ENCODE measurements around the gene RENBP. TPM values are rescaled to one million over a fixed set of nuclear protein-coding genes. Genes with fewer than 3 reads are reported as not detected.
A peak's percentile ranks its signal among the peaks of the same experiment; 100 is the strongest.

The RENBP gene
- polyA plus RNA-seq, result 1 to 10 TPM; 1.4 to 1.6 TPM

- no peak within 1 kb of the TSS for H3K27ac ChIP-seq (ENCODE audit: low read depth in 2 of 2, low read length in 1 of 2)
- WGBS, 2 donors, result 29 to 35% methylated on average over 28 to 31 of the region's 31 CpGs
Observed at GRCh38 chrX:153944140-153944799, at the start of gene RENBP. RENBP (minus strand) TSS chrX:153944643; CDS start chrX:153944610, 33 bp downstream.

GRCh38 chrX:153993978-153994377 lies 49.5 kb upstream of the RENBP start:
- 84 to 87% methylated on average over 10 of the region's 10 CpGs for WGBS, 2 donors
- Histone ChIP-seq H3K27me3 (ENCODE audit: control insufficient read depth in 1 of 2, insufficient read depth in 2 of 2, low read length in 2 of 2) (peaks cover 0 to 3% of the 10 kb centered on the region in 2 donors), H3K4me3 (ENCODE audit: low read depth in 1 of 2, low read length in 2 of 2) (no peak overlapping the region), H3K9me3 (ENCODE audit: control insufficient read depth in 2 of 2, insufficient read depth in 1 of 2, low read depth in 1 of 2, low read length in 1 of 2) (no peaks in the 10 kb centered on the region), H3K4me1 (ENCODE audit: control insufficient read depth in 2 of 2, insufficient read depth in 2 of 2, low read length in 1 of 2) (no peaks in the 10 kb centered on the region), H3K27ac (ENCODE audit: low read depth in 2 of 2, low read length in 1 of 2) (no peak overlapping the region), H3K36me3 (ENCODE audit: control insufficient read depth in 2 of 2, insufficient read depth in 2 of 2, low read length in 1 of 2) (no peaks in the 10 kb centered on the region)

More at GRCh38 chrX:153944140-153944799, at the start of gene RENBP:
- peaks cover 0 to 5% of the 10 kb centered on the region in 2 donors for H3K36me3 ChIP-seq (ENCODE audit: control insufficient read depth in 2 of 2, insufficient read depth in 2 of 2, low read length in 1 of 2)
- H3K4me1 ChIP-seq (ENCODE audit: control insufficient read depth in 2 of 2, insufficient read depth in 2 of 2, low read length in 1 of 2), result no peaks in the 10 kb centered on the region
- no peaks in the 10 kb centered on the region for H3K27me3 ChIP-seq (ENCODE audit: control insufficient read depth in 1 of 2, insufficient read depth in 2 of 2, low read length in 2 of 2)
- H3K4me3 ChIP-seq (ENCODE audit: low read depth in 1 of 2, low read length in 2 of 2), result peak within 1 kb of the TSS in 1 of 2 donors; percentile 15
- no peaks in the 10 kb centered on the region for H3K9me3 ChIP-seq (ENCODE audit: control insufficient read depth in 2 of 2, insufficient read depth in 1 of 2, low read depth in 1 of 2, low read length in 1 of 2)

DNA sequence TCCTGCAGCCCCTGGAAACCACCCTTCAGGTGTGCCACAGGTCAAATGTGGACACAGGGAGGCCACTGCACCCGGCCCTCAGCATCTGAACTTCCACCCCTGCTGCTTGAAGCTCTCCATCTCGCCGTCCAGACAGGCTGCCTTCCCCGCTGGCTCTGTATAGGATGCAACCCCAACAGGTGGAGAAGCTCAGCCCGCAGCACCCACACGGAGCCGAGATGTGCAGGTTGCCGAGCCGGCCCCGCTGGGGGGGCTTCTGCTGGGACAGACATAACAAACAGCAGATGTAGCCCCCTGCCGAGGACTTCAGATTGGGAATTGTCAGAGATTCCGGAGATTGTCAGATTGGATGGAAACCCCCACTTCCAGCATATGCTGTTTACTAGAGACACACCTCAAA lies 48.6 kb upstream of the RENBP start:
- Histone ChIP-seq H3K27me3 (ENCODE audit: control insufficient read depth in 1 of 2, insufficient read depth in 2 of 2, low read length in 2 of 2) (peaks cover 0 to 3% of the 10 kb centered on the region in 2 donors), H3K27ac (ENCODE audit: low read depth in 2 of 2, low read length in 1 of 2) (no peak overlapping the region), H3K9me3 (ENCODE audit: control insufficient read depth in 2 of 2, insufficient read depth in 1 of 2, low read depth in 1 of 2, low read length in 1 of 2) (no peaks in the 10 kb centered on the region), H3K4me1 (ENCODE audit: control insufficient read depth in 2 of 2, insufficient read depth in 2 of 2, low read length in 1 of 2) (no peaks in the 10 kb centered on the region), H3K4me3 (ENCODE audit: low read depth in 1 of 2, low read length in 2 of 2) (no peak overlapping the region), H3K36me3 (ENCODE audit: control insufficient read depth in 2 of 2, insufficient read depth in 2 of 2, low read length in 1 of 2) (no peaks in the 10 kb centered on the region)
- WGBS, 2 donors, result 78 to 84% methylated on average over 12 of the region's 12 CpGs

GRCh38 chrX:153992180-153992579 lies 47.7 kb upstream of the RENBP start:
- Histone ChIP-seq H3K9me3 (ENCODE audit: control insufficient read depth in 2 of 2, insufficient read depth in 1 of 2, low read depth in 1 of 2, low read length in 1 of 2) (no peaks in the 10 kb centered on the region), H3K36me3 (ENCODE audit: control insufficient read depth in 2 of 2, insufficient read depth in 2 of 2, low read length in 1 of 2) (no peaks in the 10 kb centered on the region), H3K4me3 (ENCODE audit: low read depth in 1 of 2, low read length in 2 of 2) (no peak overlapping the region), H3K4me1 (ENCODE audit: control insufficient read depth in 2 of 2, insufficient read depth in 2 of 2, low read length in 1 of 2) (no peaks in the 10 kb centered on the region), H3K27ac (ENCODE audit: low read depth in 2 of 2, low read length in 1 of 2) (no peak overlapping the region), H3K27me3 (ENCODE audit: control insufficient read depth in 1 of 2, insufficient read depth in 2 of 2, low read length in 2 of 2) (peaks cover 0 to 3% of the 10 kb centered on the region in 2 donors)
- 85 to 92% methylated on average over 8 of the region's 8 CpGs for WGBS, 2 donors

- Histone ChIP-seq H3K27ac (ENCODE audit: low read depth in 2 of 2, low read length in 1 of 2) (no peak overlapping the region), H3K36me3 (ENCODE audit: control insufficient read depth in 2 of 2, insufficient read depth in 2 of 2, low read length in 1 of 2) (no peaks in the 10 kb centered on the region), H3K9me3 (ENCODE audit: control insufficient read depth in 2 of 2, insufficient read depth in 1 of 2, low read depth in 1 of 2, low read length in 1 of 2) (no peaks in the 10 kb centered on the region), H3K4me1 (ENCODE audit: control insufficient read depth in 2 of 2, insufficient read depth in 2 of 2, low read length in 1 of 2) (no peaks in the 10 kb centered on the region), H3K4me3 (ENCODE audit: low read depth in 1 of 2, low read length in 2 of 2) (no peak overlapping the region), H3K27me3 (ENCODE audit: control insufficient read depth in 1 of 2, insufficient read depth in 2 of 2, low read length in 2 of 2) (peaks cover 0 to 3% of the 10 kb centered on the region in 2 donors)
- 97% methylated on average over 3 of the region's 3 CpGs for WGBS, 2 donors
Observed at GRCh38 chrX:153991013-153991580, 46.7 kb upstream of the RENBP start.

DNA sequence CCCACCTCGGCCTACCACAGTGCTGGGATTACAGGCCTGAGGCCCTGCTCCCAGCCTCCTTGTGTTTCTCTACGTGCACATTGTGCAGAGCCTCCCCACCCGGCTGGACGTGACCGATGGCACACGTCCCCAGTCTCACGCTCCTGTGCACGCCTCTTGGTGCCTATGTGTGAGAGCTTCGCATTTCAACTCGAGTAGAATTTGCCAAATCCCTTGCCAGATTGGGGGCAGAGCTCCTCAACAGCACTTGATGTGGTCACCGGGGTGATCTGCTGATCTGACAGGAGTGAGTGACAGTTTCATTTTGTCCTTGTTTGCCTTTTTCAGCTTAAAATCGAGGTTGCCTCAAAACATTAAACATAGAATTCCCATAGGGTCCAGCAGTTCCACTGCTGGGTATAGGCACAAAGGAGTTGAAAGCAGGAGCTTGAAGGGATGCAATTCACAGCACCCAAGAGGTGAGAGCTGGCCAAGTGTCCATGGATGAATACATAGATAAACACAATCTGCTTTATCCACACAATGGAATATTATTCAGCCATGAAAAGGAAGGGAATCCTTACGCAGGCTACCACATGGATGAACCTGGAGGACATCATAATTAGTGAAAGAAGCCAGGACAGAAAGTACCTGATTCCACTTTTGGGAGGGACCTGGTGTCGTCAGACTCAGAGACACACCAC lies 45.7 kb upstream of the RENBP start:
- WGBS, 2 donors, result 89 to 92% methylated on average over 14 of the region's 14 CpGs

GRCh38 chrX:153988493-153988892 lies 44.0 kb upstream of the RENBP start:
- no peaks in the 10 kb centered on the region for H3K9me3 ChIP-seq (ENCODE audit: control insufficient read depth in 2 of 2, insufficient read depth in 1 of 2, low read depth in 1 of 2, low read length in 1 of 2)
- no peak overlapping the region for H3K27ac ChIP-seq (ENCODE audit: low read depth in 2 of 2, low read length in 1 of 2)
- no peak overlapping the region for H3K4me3 ChIP-seq (ENCODE audit: low read depth in 1 of 2, low read length in 2 of 2)
- no peaks in the 10 kb centered on the region for H3K4me1 ChIP-seq (ENCODE audit: control insufficient read depth in 2 of 2, insufficient read depth in 2 of 2, low read length in 1 of 2)
- WGBS, 2 donors, result 62 to 73% methylated on average over 12 of the region's 12 CpGs
- no peaks in the 10 kb centered on the region for H3K36me3 ChIP-seq (ENCODE audit: control insufficient read depth in 2 of 2, insufficient read depth in 2 of 2, low read length in 1 of 2)
- peaks cover 0 to 3% of the 10 kb centered on the region in 2 donors for H3K27me3 ChIP-seq (ENCODE audit: control insufficient read depth in 1 of 2, insufficient read depth in 2 of 2, low read length in 2 of 2)

More for the DNA sequence above, 45.7 kb upstream of the RENBP start:
- Histone ChIP-seq H3K27ac (ENCODE audit: low read depth in 2 of 2, low read length in 1 of 2) (no peak overlapping the region), H3K36me3 (ENCODE audit: control insufficient read depth in 2 of 2, insufficient read depth in 2 of 2, low read length in 1 of 2) (no peaks in the 10 kb centered on the region), H3K27me3 (ENCODE audit: control insufficient read depth in 1 of 2, insufficient read depth in 2 of 2, low read length in 2 of 2) (peaks cover 0 to 3% of the 10 kb centered on the region in 2 donors), H3K4me3 (ENCODE audit: low read depth in 1 of 2, low read length in 2 of 2) (no peak overlapping the region), H3K4me1 (ENCODE audit: control insufficient read depth in 2 of 2, insufficient read depth in 2 of 2, low read length in 1 of 2) (no peaks in the 10 kb centered on the region), H3K9me3 (ENCODE audit: control insufficient read depth in 2 of 2, insufficient read depth in 1 of 2, low read depth in 1 of 2, low read length in 1 of 2) (no peaks in the 10 kb centered on the region)

GRCh38 chrX:153984351-153985178 lies 40.1 kb upstream of the RENBP start:
- no peaks in the 10 kb centered on the region for H3K9me3 ChIP-seq (ENCODE audit: control insufficient read depth in 2 of 2, insufficient read depth in 1 of 2, low read depth in 1 of 2, low read length in 1 of 2)
- H3K27ac ChIP-seq (ENCODE audit: low read depth in 2 of 2, low read length in 1 of 2), result peak overlapping the region; percentile 66 to 72
- peaks cover 0 to 8% of the 10 kb centered on the region in 2 donors for H3K36me3 ChIP-seq (ENCODE audit: control insufficient read depth in 2 of 2, insufficient read depth in 2 of 2, low read length in 1 of 2)
- no peaks in the 10 kb centered on the region for H3K27me3 ChIP-seq (ENCODE audit: control insufficient read depth in 1 of 2, insufficient read depth in 2 of 2, low read length in 2 of 2)
- WGBS, 2 donors, result 47 to 55% methylated on average over 20 of the region's 20 CpGs
- H3K4me3 ChIP-seq (ENCODE audit: low read depth in 1 of 2, low read length in 2 of 2), result no peak overlapping the region
- no peaks in the 10 kb centered on the region for H3K4me1 ChIP-seq (ENCODE audit: control insufficient read depth in 2 of 2, insufficient read depth in 2 of 2, low read length in 1 of 2)

DNA sequence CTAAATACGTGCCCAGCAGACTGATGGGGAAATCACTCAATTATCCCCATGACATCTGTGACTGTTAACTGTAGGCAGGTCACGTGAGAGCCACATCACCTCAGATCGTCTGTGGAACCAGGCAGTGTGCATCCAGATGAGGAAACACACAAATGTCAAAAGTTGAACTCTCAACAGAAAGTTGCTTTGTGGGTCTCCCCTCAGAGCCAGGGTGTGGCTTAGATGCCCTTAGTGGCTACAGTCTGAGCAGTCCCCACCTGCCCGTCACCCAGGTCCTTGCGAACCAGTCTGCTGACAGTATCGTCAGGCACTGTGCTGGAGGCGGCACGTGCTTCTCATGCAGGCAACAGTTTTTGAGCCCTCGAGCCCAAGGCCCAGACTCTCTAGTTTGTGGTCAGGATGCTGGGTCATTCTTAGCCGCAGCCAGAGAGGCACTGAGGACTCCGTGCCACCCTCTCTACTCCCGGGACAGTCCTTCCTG lies 38.9 kb upstream of the RENBP start:
- Histone ChIP-seq H3K4me1 (ENCODE audit: control insufficient read depth in 2 of 2, insufficient read depth in 2 of 2, low read length in 1 of 2) (no peaks in the 10 kb centered on the region), H3K27ac (ENCODE audit: low read depth in 2 of 2, low read length in 1 of 2) (no peak overlapping the region), H3K27me3 (ENCODE audit: control insufficient read depth in 1 of 2, insufficient read depth in 2 of 2, low read length in 2 of 2) (no peaks in the 10 kb centered on the region), H3K4me3 (ENCODE audit: low read depth in 1 of 2, low read length in 2 of 2) (no peak overlapping the region), H3K36me3 (ENCODE audit: control insufficient read depth in 2 of 2, insufficient read depth in 2 of 2, low read length in 1 of 2) (peaks cover 0 to 8% of the 10 kb centered on the region in 2 donors), H3K9me3 (ENCODE audit: control insufficient read depth in 2 of 2, insufficient read depth in 1 of 2, low read depth in 1 of 2, low read length in 1 of 2) (no peaks in the 10 kb centered on the region)
- WGBS, 2 donors, result 85 to 86% methylated on average over 12 of the region's 12 CpGs

All from esophagus (tissue), 2 donors.